ENCODE measurements around the gene TEAD1.

TEAD1 gene

GRCh38 chr11:12966002-12966401 is 291.8 kb downstream of the TEAD1 start:
- Histone ChIP-seq H3K36me3 (ENCODE audit: control insufficient read depth, insufficient read depth, low read length) (no peaks in the 10 kb centered on the region), H3K4me3 (ENCODE audit: low read length) (no peak overlapping the region), H3K27ac (ENCODE audit: low read depth, low read length) (no peak overlapping the region), H3K4me1 (ENCODE audit: control insufficient read depth, insufficient read depth, low read length) (no peaks in the 10 kb centered on the region), H3K9ac (ENCODE audit: low read length) (no peak overlapping the region), H3K27me3 (ENCODE audit: control insufficient read depth, insufficient read depth, low read length) (no peaks in the 10 kb centered on the region)

DNA sequence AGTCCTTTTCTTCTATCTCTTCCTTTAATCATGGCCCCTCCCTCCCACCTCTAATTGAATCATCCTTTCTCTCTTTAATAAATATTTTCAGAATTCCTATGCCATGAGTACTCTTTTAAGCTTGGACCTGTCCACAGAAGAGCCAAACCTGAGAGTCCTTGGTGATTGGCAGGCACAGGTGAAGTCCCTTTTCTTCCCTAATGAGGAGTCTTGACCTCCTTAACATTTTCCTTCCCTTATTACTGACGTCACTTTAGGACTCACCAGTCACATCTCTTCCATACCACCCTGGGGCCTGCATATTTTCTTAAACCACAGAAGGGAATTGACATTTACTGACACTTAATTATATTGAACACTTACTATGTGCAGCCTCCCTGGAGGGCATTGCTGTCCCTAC is 293.9 kb downstream of the TEAD1 start:
- no peaks in the 10 kb centered on the region for H3K27me3 ChIP-seq (ENCODE audit: control insufficient read depth, insufficient read depth, low read length)
- no peak overlapping the region for H3K9ac ChIP-seq (ENCODE audit: low read length)

DNA sequence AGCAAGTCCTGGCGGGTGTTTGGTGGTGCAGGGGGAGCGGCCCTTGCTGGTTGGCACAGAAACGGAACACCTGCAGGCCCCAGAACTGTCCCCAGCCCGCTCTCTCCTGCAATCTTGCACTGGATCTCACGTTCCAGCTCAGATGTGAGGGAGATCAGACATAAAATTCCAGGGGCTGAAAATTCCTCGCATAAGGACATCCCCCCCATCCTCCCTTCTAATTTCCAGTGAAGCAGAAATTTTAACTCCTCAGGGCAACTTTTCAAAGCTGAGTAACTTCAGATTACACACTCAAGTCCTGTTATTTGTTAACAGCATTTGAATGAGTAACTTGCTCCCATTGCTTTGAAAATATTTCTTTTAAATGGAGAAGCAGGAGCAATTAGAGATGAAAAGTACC is 294.6 kb downstream of the TEAD1 start:
- no peak overlapping the region for H3K9ac ChIP-seq (ENCODE audit: low read length)
- H3K27ac ChIP-seq (ENCODE audit: low read depth, low read length), result no peak overlapping the region
- H3K36me3 ChIP-seq (ENCODE audit: control insufficient read depth, insufficient read depth, low read length), result no peaks in the 10 kb centered on the region
- H3K4me3 ChIP-seq (ENCODE audit: low read length), result no peak overlapping the region
- no peaks in the 10 kb centered on the region for H3K27me3 ChIP-seq (ENCODE audit: control insufficient read depth, insufficient read depth, low read length)
- H3K4me1 ChIP-seq (ENCODE audit: control insufficient read depth, insufficient read depth, low read length), result no peaks in the 10 kb centered on the region

More for the DNA sequence above, 293.9 kb downstream of the TEAD1 start:
- Histone ChIP-seq H3K4me1 (ENCODE audit: control insufficient read depth, insufficient read depth, low read length) (no peaks in the 10 kb centered on the region), H3K4me3 (ENCODE audit: low read length) (no peak overlapping the region), H3K36me3 (ENCODE audit: control insufficient read depth, insufficient read depth, low read length) (no peaks in the 10 kb centered on the region), H3K27ac (ENCODE audit: low read depth, low read length) (no peak overlapping the region)

DNA sequence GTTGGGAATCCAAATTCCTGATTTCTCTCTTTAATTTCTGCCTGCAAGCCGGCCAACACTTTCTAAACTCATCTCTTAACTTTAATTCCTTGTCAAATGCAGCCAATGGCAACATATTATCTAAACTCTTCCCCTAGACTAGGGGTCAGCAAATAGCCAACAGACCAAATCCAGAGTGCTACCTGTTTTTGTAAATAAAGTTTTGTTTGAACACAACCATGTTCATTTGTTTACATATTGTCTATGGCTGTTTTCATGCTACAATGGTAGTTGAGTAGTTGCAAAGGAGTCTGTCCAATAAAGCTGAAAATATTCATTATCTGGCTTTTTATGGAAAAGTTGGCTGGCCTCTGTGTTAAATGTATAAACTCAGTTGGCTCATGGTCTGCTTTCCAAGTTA is 297.7 kb downstream of the TEAD1 start:
- H3K27ac ChIP-seq (ENCODE audit: low read depth, low read length), result no peak overlapping the region
- H3K4me3 ChIP-seq (ENCODE audit: low read length), result no peak overlapping the region
- no peak overlapping the region for H3K9ac ChIP-seq (ENCODE audit: low read length)
- no peaks in the 10 kb centered on the region for H3K27me3 ChIP-seq (ENCODE audit: control insufficient read depth, insufficient read depth, low read length)
- no peaks in the 10 kb centered on the region for H3K4me1 ChIP-seq (ENCODE audit: control insufficient read depth, insufficient read depth, low read length)
- no peaks in the 10 kb centered on the region for H3K36me3 ChIP-seq (ENCODE audit: control insufficient read depth, insufficient read depth, low read length)

DNA sequence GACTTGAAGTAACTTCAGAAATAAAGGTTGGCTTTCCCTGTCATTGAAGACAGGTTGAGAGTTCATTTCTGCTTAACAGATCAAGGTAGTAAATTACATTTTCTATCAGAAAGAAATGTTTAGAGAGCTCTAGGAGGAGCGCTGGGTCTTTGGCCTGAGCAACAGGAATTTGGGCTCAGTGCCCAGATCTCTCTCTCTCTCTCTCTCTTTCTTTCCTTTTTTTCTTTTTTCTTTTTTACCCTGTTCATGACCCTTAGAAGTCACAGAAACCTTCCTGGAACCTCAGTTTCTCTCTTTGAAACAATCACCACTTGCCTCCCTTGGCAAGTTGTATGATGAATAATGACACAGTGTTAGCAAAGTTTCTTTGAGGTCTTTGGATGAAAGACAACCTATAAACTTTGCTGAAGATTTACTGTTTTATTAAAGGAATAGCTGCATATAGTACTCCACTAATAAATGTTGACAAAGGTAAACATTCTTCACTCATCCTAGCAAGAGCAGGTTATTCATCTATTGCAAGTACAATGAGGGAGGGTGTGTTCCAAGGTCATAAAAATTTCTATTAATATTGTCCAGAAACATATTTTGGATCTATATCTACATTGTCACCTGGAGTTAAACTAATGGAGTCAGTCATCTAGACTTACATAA is 299.4 kb downstream of the TEAD1 start:
- H3K4me3 ChIP-seq (ENCODE audit: low read length), result no peak overlapping the region
- H3K9ac ChIP-seq (ENCODE audit: low read length), result no peak overlapping the region
- H3K27me3 ChIP-seq (ENCODE audit: control insufficient read depth, insufficient read depth, low read length), result no peaks in the 10 kb centered on the region
- no peaks in the 10 kb centered on the region for H3K36me3 ChIP-seq (ENCODE audit: control insufficient read depth, insufficient read depth, low read length)
- no peaks in the 10 kb centered on the region for H3K4me1 ChIP-seq (ENCODE audit: control insufficient read depth, insufficient read depth, low read length)
- no peak overlapping the region for H3K27ac ChIP-seq (ENCODE audit: low read depth, low read length)

GRCh38 chr11:12975195-12975594 is 301.0 kb downstream of the TEAD1 start:
- Histone ChIP-seq H3K27me3 (ENCODE audit: control insufficient read depth, insufficient read depth, low read length) (no peaks in the 10 kb centered on the region), H3K27ac (ENCODE audit: low read depth, low read length) (no peak overlapping the region), H3K9ac (ENCODE audit: low read length) (no peak overlapping the region), H3K4me1 (ENCODE audit: control insufficient read depth, insufficient read depth, low read length) (no peaks in the 10 kb centered on the region), H3K36me3 (ENCODE audit: control insufficient read depth, insufficient read depth, low read length) (no peaks in the 10 kb centered on the region), H3K4me3 (ENCODE audit: low read length) (no peak overlapping the region)

- no peak overlapping the region for H3K27ac ChIP-seq (ENCODE audit: low read depth, low read length)
- no peaks in the 10 kb centered on the region for H3K4me1 ChIP-seq (ENCODE audit: control insufficient read depth, insufficient read depth, low read length)
Measured at GRCh38 chr11:12979928-12980689, 305.9 kb downstream of the TEAD1 start.

DNA sequence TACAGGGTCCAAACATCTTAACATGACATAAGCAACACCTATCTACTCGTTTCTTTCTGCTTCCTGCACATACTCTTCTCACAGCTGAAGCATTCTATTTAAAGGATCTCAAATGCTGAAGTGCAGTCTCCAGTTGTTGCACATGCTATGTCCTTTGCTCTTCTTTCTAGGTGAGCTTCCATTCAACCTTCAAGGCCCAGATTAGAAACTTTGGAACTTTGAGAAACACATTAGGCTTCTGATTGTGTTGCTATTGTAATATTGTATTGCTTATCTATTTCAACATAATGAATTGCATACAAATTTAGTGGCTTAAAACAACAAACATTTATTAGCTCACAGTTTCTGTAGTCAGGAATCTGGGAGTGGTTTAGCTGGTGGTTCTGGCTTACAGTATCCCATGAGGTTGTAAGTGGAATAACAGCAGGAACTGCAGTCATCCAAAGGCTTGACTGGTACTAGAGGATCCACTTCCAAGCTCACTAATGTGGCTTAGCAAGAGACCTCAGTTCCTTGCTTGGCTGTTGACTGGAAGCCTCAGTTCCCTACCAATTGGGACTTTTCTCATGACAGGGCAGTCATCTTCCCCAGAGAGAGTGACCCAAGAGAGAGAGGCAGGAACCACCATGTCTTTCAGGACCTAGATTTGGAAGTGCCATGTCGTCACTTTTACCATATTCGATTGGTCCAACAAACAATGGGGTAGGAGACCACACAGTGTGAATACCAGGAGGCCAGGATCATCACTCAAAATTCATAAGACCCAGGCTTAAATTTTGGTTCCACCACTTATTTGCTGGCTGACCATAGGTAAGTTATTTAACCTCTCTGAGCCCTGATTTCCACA is 307.7 kb downstream of the TEAD1 start:
- no peak overlapping the region for H3K9ac ChIP-seq (ENCODE audit: low read length)
- H3K4me1 ChIP-seq (ENCODE audit: control insufficient read depth, insufficient read depth, low read length), result no peaks in the 10 kb centered on the region
- H3K36me3 ChIP-seq (ENCODE audit: control insufficient read depth, insufficient read depth, low read length), result no peaks in the 10 kb centered on the region
- H3K27ac ChIP-seq (ENCODE audit: low read depth, low read length), result no peak overlapping the region
- no peak overlapping the region for H3K4me3 ChIP-seq (ENCODE audit: low read length)
- H3K27me3 ChIP-seq (ENCODE audit: control insufficient read depth, insufficient read depth, low read length), result no peaks in the 10 kb centered on the region

More at GRCh38 chr11:12979928-12980689, 305.9 kb downstream of the TEAD1 start:
- Histone ChIP-seq H3K4me3 (ENCODE audit: low read length) (no peak overlapping the region), H3K27me3 (ENCODE audit: control insufficient read depth, insufficient read depth, low read length) (no peaks in the 10 kb centered on the region), H3K9ac (ENCODE audit: low read length) (no peak overlapping the region), H3K36me3 (ENCODE audit: control insufficient read depth, insufficient read depth, low read length) (no peaks in the 10 kb centered on the region)

- Histone ChIP-seq H3K4me1 (ENCODE audit: control insufficient read depth, insufficient read depth, low read length) (no peaks in the 10 kb centered on the region), H3K4me3 (ENCODE audit: low read length) (no peak overlapping the region), H3K27me3 (ENCODE audit: control insufficient read depth, insufficient read depth, low read length) (no peaks in the 10 kb centered on the region), H3K36me3 (ENCODE audit: control insufficient read depth, insufficient read depth, low read length) (no peaks in the 10 kb centered on the region), H3K9ac (ENCODE audit: low read length) (no peak overlapping the region), H3K27ac (ENCODE audit: low read depth, low read length) (no peak overlapping the region)
Measured at GRCh38 chr11:12983336-12983735, 309.1 kb downstream of the TEAD1 start.

DNA sequence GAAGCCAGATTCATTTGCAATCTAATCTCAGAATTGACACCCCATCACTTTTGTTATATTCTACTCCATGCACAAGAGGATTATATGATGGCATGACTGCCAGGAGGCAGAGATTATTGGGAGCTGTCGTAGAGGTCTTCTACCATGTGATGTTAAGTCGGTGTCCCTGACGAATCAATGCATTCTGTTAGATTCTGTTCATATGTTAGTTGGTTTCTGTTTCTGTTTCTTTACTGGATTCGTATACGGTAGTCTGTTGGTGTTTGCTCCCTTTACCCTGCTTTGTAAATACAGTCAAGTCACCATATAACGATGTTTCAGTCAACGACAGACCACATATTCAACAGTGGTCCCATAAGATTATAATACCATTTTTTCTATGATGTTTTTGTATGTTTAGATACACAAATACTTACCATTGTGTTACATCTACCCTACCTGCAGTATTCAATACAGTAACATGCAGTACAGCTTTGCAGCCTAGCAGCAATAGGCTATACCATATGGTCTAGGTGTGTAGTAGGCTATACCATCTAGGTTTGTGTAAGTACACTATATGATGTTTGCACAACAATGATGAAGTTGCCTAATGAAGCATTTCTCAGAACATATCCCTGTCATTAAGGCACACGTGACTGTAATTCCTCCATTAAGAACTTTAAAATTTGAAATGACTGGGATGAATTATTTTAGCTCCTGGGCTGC is 312.1 kb downstream of the TEAD1 start:
- Histone ChIP-seq H3K27ac (ENCODE audit: low read depth, low read length) (no peak overlapping the region), H3K4me1 (ENCODE audit: control insufficient read depth, insufficient read depth, low read length) (no peaks in the 10 kb centered on the region), H3K27me3 (ENCODE audit: control insufficient read depth, insufficient read depth, low read length) (no peaks in the 10 kb centered on the region), H3K4me3 (ENCODE audit: low read length) (no peak overlapping the region), H3K9ac (ENCODE audit: low read length) (no peak overlapping the region), H3K36me3 (ENCODE audit: control insufficient read depth, insufficient read depth, low read length) (no peaks in the 10 kb centered on the region)

DNA sequence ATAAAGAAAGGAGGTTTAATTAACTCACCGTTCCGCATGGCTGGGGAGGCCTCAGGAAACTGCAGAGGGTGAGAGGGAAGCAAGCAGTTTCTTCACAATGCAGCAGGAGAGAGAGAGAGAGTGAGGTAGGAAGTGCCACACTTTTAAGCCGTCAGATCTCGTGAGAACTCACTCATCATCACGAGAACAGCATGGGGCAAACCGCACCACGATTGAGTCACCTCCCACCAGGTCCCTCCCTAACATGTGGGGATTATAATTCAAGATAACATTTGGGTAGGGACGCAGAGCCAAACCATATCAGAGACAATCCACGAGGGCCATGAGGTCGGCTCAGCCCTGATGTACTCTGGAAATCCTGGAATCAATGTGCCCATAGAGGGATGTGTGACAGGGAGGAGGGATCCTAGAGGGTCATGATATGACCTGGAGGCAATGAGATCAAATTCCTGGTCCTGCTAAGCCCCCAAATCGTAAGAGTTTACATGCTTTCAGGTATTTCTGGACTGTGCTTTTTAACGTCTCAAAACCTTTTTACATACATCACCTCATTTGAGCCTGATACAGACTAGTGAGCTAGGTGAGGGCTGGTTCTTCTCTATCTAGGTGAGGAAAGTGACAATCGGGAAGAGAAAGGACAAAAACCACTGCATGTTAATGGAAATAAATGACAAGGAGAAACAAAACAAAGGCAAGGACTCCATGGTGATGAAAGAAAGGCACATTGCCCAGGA is 315.4 kb downstream of the TEAD1 start:
- no peak overlapping the region for H3K4me3 ChIP-seq (ENCODE audit: low read length)
- H3K4me1 ChIP-seq (ENCODE audit: control insufficient read depth, insufficient read depth, low read length), result no peaks in the 10 kb centered on the region
- H3K27me3 ChIP-seq (ENCODE audit: control insufficient read depth, insufficient read depth, low read length), result no peaks in the 10 kb centered on the region
- H3K27ac ChIP-seq (ENCODE audit: low read depth, low read length), result no peak overlapping the region
- H3K36me3 ChIP-seq (ENCODE audit: control insufficient read depth, insufficient read depth, low read length), result no peaks in the 10 kb centered on the region
- no peak overlapping the region for H3K9ac ChIP-seq (ENCODE audit: low read length)

Data from rectal smooth muscle tissue (tissue), 1 donor.